Adrenal gland (tissue), 5 donors: Measurements from ENCODE around the gene TRAK2.

ENCODE experiments used
- CTCF ChIP-seq, 6 experiments: fragments of 450-650 bp in 4 of 6; fragments of 200-600 bp in 2 of 6; sonication (generic) in 1 of 6; IDR thresholded peaks; 1 replicate in 5 of 6; 2 replicates in 1 of 6; pipeline versions ENCODE4 v1.5.1 to v1.8.0; 2016 to 2021; ENCODE audit warnings: antibody characterized with exemption in 6 of 6, mild to moderate bottlenecking in 2 of 6, moderate library complexity in 1 of 6
- POLR2A ChIP-seq, 2 donors: fragments of 450-650 bp; IDR thresholded peaks; one replicate each; pipeline ENCODE4 v1.6.1; 2017; ENCODE audit warnings: antibody characterized with exemption in 2 of 2, mild to moderate bottlenecking in 2 of 2, moderate library complexity in 1 of 2
- donor health status: DM: no; HTN: no; CAD: no.

- no peak for TF ChIP-seq CTCF (IDR thresholded peaks at IDR 0.05)
- TF ChIP-seq POLR2A (IDR thresholded peaks at IDR 0.05), result no peak
Observed at GRCh38 chr2:201448061-201448460, 3.2 kb downstream of the TRAK2 start.
